GM12865 (cell line): ENCODE results near the gene RXRA.

Experiments
- DNase-seq: peaks from one replicate; pipeline ENCODE4 v3.0.0; 2010; ENCODE audit warnings: low read depth
- H3K4me3 ChIP-seq: 2 replicates; pipeline ENCODE4 v1.5.1; 2011; ENCODE audit warnings: mild to moderate bottlenecking, low read depth, low read length, control low read depth
- CTCF ChIP-seq: IDR thresholded peaks from 2 replicates; pipeline ENCODE4 v1.5.1; 2011; ENCODE audit warnings: low read length, control low read depth, low read depth, inconsistent platforms; ENCODE audit not compliant: insufficient read depth; ENCODE audit errors: missing control alignments

RXRA gene

GRCh38 chr9:134364391-134365114, 38.3 kb downstream of the RXRA start:
- DNase-seq, result peak; percentile 20
- TF ChIP-seq CTCF, result peak; percentile 47
- no peak overlapping the region for H3K4me3 ChIP-seq

GRCh38 chr9:134365115-134365596, 38.9 kb downstream of the RXRA start:
- DNase-seq, result no peak
- H3K4me3 ChIP-seq, result no peak overlapping the region
- TF ChIP-seq CTCF, result no peak

- H3K4me3 ChIP-seq, result no peak overlapping the region
- DNase-seq, result no peak
- no peak for TF ChIP-seq CTCF
Observed at GRCh38 chr9:134365791-134366222, 39.6 kb downstream of the RXRA start.

- no peak for DNase-seq
- TF ChIP-seq CTCF, result no peak
- H3K4me3 ChIP-seq, result no peak overlapping the region
Observed at GRCh38 chr9:134366223-134367031, 40.2 kb downstream of the RXRA start.

- TF ChIP-seq CTCF, result no peak
- no peak overlapping the region for H3K4me3 ChIP-seq
- DNase-seq, result no peak
Observed at GRCh38 chr9:134367061-134367460, 40.8 kb downstream of the RXRA start.

- no peak for TF ChIP-seq CTCF
- H3K4me3 ChIP-seq, result no peak overlapping the region
- no peak for DNase-seq
Observed at GRCh38 chr9:134367791-134368490, 41.7 kb downstream of the RXRA start.
